Fibroblast of skin of right biceps (primary cell): ENCODE data around the gene CFAP54.
A peak's percentile ranks its signal among the peaks of the same experiment; 100 is the strongest.

Experiments
- DNase-seq: peaks from one replicate; pipeline ENCODE4 v3.0.0-alpha.2; 2013

Gene CFAP54

DNA sequence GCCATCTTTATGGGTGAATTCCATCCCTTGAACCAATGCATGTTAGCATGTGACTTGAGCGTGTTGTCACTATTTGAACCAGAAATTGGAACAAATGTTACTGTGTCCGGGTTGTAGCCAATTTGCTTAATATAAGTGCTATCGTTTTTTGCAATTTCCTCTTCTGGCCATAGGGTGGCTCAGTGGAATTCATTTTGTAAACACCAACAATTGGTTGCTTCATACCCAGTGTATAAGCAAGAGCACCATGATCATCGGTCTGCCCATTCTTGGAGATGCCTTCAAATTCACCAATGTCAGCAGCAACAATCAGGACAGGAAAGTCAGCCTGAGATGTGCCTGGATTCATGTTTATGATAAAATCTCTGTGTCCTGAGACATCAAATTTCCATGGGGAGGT is 412.7 kb downstream of the CFAP54 start:
- DNase-seq, result no peak

DNA sequence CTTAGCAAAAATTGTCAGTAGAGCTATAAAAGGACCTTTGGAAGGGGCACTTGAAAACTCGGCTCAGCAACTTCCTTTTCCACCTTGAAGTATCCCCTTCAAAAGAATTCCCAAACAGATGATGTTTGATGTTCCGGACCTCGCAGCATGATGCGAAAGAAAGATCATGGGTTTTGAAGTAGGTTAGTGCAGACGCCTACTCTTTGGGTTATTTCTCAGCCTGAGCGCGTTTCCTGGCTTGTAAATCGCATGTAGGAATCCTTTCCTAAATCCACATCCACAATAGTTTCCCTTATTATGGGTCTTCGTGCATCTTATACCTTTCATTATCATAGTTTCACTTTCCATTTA is 417.1 kb downstream of the CFAP54 start:
- no peak for DNase-seq

DNA sequence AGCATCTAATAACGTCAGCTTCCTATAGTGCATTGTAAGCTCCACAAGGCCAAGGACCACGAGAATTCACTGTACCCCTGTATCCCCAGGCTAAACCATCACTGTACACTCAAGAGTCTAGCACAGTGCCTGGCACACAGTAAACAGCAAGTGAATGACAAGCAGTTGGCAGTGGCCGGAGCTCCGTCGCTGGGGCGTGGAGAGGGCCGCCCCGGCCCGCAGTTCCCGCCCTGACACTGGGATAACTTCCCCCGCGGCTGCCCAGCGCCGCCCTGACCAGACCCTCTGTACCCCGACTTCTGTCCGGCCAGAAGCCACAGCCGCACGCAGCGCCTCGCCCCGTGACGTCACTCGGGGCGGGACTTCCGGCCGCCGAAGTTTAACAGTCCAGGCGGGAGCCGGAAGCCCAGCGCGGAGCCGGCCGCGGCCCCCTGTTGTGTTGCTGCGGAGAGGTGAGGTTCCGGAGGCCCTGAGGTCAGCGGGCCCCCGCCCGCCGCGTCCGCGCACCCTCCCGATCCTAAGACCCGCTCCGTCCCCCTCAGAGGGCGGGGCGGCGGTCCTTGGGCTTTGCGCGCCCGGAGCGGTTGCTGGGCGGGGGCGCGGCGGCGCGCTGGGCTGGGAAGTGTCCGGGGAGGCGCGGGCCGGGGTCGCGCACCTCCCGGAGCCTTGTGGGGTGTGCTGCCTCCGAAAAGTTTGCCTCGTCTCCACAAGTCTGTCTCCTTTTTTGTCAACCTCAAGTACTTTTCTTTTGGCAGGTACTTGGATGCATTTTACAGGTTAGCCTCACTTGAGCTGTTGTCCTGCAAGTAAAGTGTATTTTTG is 417.7 kb downstream of the CFAP54 start, which contains the start of gene NEDD1:
TSS of gene NEDD1 (plus strand) at position 409 of the 822 bp plus-strand sequence. CDS start 2,503 bp downstream, outside the sequence.
- peak; percentile 79 for DNase-seq

DNA sequence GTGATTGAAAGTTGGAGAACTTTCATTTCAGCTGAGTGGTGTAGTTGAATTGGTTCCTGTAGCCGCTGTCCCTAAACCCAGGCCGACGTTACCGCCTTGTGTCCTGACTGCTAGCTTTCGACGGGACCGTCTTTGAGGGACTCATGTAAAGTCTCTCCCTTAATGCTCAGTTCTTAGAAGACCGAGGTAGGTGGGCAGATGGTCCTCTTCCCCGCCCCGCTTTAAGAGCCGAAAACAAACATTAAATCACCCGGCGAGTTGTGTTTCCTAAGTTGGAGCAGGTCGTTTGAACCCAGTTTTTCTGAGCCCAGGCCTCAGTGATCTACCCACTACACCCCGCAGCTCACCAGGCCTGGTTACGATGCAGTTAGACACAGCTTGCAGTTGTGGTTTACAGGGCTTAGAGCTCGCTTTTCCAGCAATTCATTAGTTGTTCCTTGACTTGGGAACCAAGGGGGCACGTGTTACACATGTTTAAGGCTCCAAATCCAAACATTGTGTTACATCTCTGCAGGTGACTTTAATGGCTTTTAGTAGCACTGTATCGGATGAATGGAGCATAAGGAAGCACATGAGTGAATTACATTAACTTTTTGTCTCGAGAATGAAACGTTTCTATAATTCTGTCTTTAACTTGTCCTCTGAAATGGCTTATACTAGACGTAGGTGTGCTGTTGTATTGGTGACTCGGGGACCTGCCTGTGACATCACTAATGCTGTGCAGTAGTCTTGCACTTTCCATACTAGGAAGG is 418.5 kb downstream of the CFAP54 start:
- DNase-seq, result peak; percentile 22

DNA sequence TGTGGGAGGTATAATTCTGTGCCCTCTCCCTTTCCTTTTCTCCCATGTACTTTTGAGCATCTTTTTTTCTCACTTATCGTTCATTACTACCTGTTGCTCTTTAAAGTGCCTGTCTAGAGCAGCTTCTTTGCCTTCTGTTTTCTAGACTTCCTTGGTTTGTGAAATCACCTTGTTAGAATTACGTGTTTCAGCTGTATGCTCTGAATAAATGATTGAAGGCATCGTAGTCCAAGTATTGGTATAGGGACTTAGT is 419.0 kb downstream of the CFAP54 start:
- DNase-seq, result no peak

DNA sequence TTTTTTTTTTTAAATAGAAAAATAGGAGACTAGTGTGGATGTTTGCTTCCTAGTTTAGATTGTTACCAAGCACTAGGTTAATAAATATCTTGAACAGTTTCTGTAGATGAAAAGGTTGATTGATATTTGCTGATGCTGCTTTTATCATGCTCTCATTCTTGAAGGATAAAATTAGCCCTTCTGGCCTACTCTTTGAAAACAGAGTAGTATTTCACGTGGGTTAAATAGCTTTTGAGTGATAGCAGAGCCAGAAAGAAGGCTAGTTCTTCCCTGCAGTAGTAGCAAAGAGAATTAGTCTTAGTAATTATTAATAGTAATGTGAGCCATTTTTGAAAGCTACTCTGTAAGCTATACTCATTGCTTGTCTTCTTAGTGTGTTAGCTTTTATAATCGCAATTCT is 422.9 kb downstream of the CFAP54 start:
- DNase-seq, result no peak

DNA sequence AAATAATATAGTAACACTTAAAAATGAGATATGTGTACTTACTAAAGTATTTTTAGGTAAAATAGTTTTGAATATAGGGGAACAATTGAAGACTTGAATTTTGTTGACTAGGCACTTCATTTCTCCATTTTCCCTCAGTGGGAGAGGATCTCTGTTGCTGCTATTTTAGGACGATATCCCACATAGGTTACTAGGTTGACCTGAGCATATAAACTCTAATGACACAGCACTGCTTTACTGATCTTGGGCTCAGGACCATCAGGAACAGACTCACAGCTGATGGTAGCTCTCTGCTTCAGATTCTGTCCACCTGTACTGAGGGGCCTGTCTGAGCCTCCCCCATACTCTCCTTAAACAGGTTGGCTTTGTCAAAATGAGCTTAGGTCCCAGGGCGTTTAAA is 423.6 kb downstream of the CFAP54 start:
- no peak for DNase-seq

DNA sequence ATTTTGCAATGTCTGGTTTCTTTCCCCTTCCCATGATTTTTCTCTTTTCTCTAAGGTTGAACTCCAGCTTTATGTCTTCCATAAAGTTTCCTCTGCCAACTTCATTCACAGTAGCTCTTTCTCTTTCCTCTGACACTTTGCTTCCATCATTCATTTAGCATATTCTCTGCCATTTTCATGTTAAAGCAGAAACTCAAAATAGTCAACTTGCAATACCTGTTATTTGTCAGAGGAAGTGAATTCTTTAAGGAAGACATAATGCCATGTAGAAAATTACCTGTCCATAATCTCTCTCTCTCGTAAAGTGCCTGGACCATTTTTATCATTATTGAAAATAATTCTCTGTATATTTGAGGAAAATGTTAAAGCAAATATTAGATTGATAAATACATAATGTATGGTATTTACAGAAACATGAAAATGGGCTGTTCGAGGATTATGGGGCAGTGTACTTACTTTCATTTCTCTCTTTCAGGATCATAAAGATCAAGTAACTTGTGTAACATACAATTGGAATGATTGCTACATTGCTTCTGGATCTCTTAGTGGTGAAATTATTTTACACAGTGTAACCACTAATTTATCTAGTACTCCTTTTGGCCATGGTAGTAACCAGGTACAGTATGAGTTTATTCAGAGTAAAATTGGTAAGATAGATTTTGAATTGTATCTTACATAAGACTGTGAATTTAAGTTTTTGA is 430.3 kb downstream of the CFAP54 start:
- DNase-seq, result no peak
